Brain microvascular endothelial cell (primary cell): ENCODE data around the gene SUN5.

Experiments
- DNase-seq: peaks from one replicate; pipeline ENCODE4 v3.0.0-alpha.2; 2020
- H3K27ac ChIP-seq: fragments of 250-450 bp; sonication (Bioruptor Pico); 2 replicates; pipeline ENCODE4 v1.5.1; 2020; ENCODE audit warnings: mild to moderate bottlenecking, moderate library complexity
- H3K27me3 ChIP-seq: fragments of 250-450 bp; sonication (Bioruptor Pico); replicated peaks from 2 replicates; pipeline ENCODE4 v1.5.1; 2020; ENCODE audit warnings: mild to moderate bottlenecking
- H3K36me3 ChIP-seq: fragments of 250-450 bp; sonication (Bioruptor Pico); replicated peaks from 2 replicates; pipeline ENCODE4 v1.5.1; 2020; ENCODE audit warnings: mild to moderate bottlenecking
- H3K4me3 ChIP-seq: 2 replicates; pipeline ENCODE4 v1.5.1; 2011; ENCODE audit warnings: low read depth, mild to moderate bottlenecking, control low read depth, low read length, moderate library complexity
- CTCF ChIP-seq: IDR thresholded peaks from 2 replicates; pipeline ENCODE4 v1.5.1; 2011; ENCODE audit warnings: low read depth, mild to moderate bottlenecking, moderate library complexity, low read length, control low read depth, inconsistent platforms; ENCODE audit errors: missing control alignments
- in situ Hi-C: cut with HindIII; loops from 2 replicates; pipeline ENCODE4 v1.10.0; 2017; ENCODE audit warnings: low sequenced_read_pairs, low pct_ligation_motif_present

SUN5 gene

GRCh38 chr20:32991792-32992641 is 12.2 kb downstream of the SUN5 start:
- no peak for TF ChIP-seq CTCF
- no peak for DNase-seq
- no peak overlapping the region for H3K27ac ChIP-seq
- in situ Hi-C loops, result no loop called here
- H3K36me3 ChIP-seq, result no peaks in the 10 kb centered on the region
- no peaks in the 10 kb centered on the region for H3K27me3 ChIP-seq
- no peak overlapping the region for H3K4me3 ChIP-seq

- in situ Hi-C loops, result no loop called here
- TF ChIP-seq CTCF, result no peak
- DNase-seq, result no peak
- no peaks in the 10 kb centered on the region for H3K36me3 ChIP-seq
- no peaks in the 10 kb centered on the region for H3K27me3 ChIP-seq
- H3K27ac ChIP-seq, result no peak overlapping the region
- no peak overlapping the region for H3K4me3 ChIP-seq
These were observed 12.8 kb downstream of the SUN5 start for GRCh38 chr20:32991383-32991782.

GRCh38 chr20:32990426-32990825 is 13.8 kb downstream of the SUN5 start:
- no peak for TF ChIP-seq CTCF
- Histone ChIP-seq H3K4me3 (no peak overlapping the region), H3K36me3 (no peaks in the 10 kb centered on the region), H3K27me3 (no peaks in the 10 kb centered on the region), H3K27ac (no peak overlapping the region)
- no peak for DNase-seq
- in situ Hi-C loops, result no loop called here

- H3K4me3 ChIP-seq, result no peak overlapping the region
- no peak overlapping the region for H3K27ac ChIP-seq
- no peaks in the 10 kb centered on the region for H3K27me3 ChIP-seq
- no peaks in the 10 kb centered on the region for H3K36me3 ChIP-seq
- no peak for DNase-seq
- no peak for TF ChIP-seq CTCF
- in situ Hi-C loops, result no loop called here
These were observed 14.5 kb downstream of the SUN5 start for GRCh38 chr20:32989507-32990283.

GRCh38 chr20:32988008-32988407 is 16.2 kb downstream of the SUN5 start:
- no peak for DNase-seq
- no peaks in the 10 kb centered on the region for H3K36me3 ChIP-seq
- in situ Hi-C loops, result no loop called here
- H3K27ac ChIP-seq, result no peak overlapping the region
- H3K4me3 ChIP-seq, result no peak overlapping the region
- no peaks in the 10 kb centered on the region for H3K27me3 ChIP-seq
- TF ChIP-seq CTCF, result no peak
